CD14-positive monocyte (primary cell): ENCODE measurements around the gene ETFDH. TPM values are rescaled to one million over a fixed set of nuclear protein-coding genes. Genes with fewer than 3 reads are reported as not detected.
"Not testable (repeated sequence)": the region's sequence is repeated elsewhere in the genome, so short reads cannot be mapped to it uniquely, and the experiment has no call there.

Experiments
- DNase-seq, 3 donors: peaks; one replicate each; pipeline ENCODE4 v3.0.0-alpha.2; 2011 to 2022
- H2AFZ ChIP-seq: 2 replicates; pipeline ENCODE4 v1.6.0; 2012; ENCODE audit warnings: mild to moderate bottlenecking, low read depth, low read length, inconsistent platforms; ENCODE audit not compliant: insufficient read depth, poor library complexity, severe bottlenecking
- H3K27ac ChIP-seq, 2 donors: 1 replicate in 1 of 2; 2 replicates in 1 of 2; pipeline ENCODE4 v1.5.1; 2012 to 2013; ENCODE audit warnings: low read length in 2 of 2, control low read depth in 1 of 2, inconsistent platforms in 1 of 2, low read depth in 1 of 2, mild to moderate bottlenecking in 1 of 2
- H3K27me3 ChIP-seq, 2 donors: one replicate each; pipeline versions ENCODE4 v1.6.0 to v1.6.1; 2011 to 2013; ENCODE audit warnings: low read length in 2 of 2; ENCODE audit not compliant: control insufficient read depth in 2 of 2, insufficient read depth in 2 of 2
- H3K36me3 ChIP-seq, 2 donors: replicated peaks in 1 of 2; 1 replicate in 1 of 2; 2 replicates in 1 of 2; pipeline versions ENCODE4 v1.5.1 to v1.6.1; 2012 to 2013; ENCODE audit warnings: low read length in 2 of 2, control low read depth in 1 of 2, inconsistent platforms in 1 of 2, mild to moderate bottlenecking in 1 of 2; ENCODE audit not compliant: insufficient read depth in 2 of 2, control insufficient read depth in 1 of 2
- H3K4me1 ChIP-seq, 2 donors: 1 replicate in 1 of 2; 2 replicates in 1 of 2; pipeline versions ENCODE4 v1.5.1 to v1.6.1; 2012 to 2013; ENCODE audit warnings: low read length in 2 of 2, control low read depth in 1 of 2, inconsistent platforms in 1 of 2, mild to moderate bottlenecking in 1 of 2, moderate library complexity in 1 of 2; ENCODE audit not compliant: insufficient read depth in 2 of 2, control insufficient read depth in 1 of 2
- H3K4me2 ChIP-seq: replicated peaks from 2 replicates; pipeline ENCODE3; 2012; ENCODE audit warnings: low read length, moderate library complexity, mild to moderate bottlenecking; ENCODE audit not compliant: poor library complexity, severe bottlenecking; ENCODE audit errors: extremely low read depth
- H3K4me3 ChIP-seq, 3 experiments: fragments of 200-600 bp in 1 of 3; sonication (generic) in 1 of 3; replicated peaks in 1 of 3; 1 replicate in 2 of 3; 2 replicates in 1 of 3; pipeline ENCODE4 v1.5.1; 2011 to 2013; ENCODE audit warnings: low read length in 3 of 3, mild to moderate bottlenecking in 3 of 3, control low read depth in 2 of 3, low read depth in 2 of 3, inconsistent platforms in 1 of 3, moderate library complexity in 1 of 3
- H3K79me2 ChIP-seq: 2 replicates; pipeline ENCODE4 v1.6.0; 2012; ENCODE audit warnings: mild to moderate bottlenecking, control low read depth, inconsistent platforms, low read length, moderate library complexity; ENCODE audit not compliant: insufficient read depth
- H3K9ac ChIP-seq: 2 replicates; pipeline ENCODE4 v1.6.0; 2017; ENCODE audit warnings: low read length, mild to moderate bottlenecking; ENCODE audit not compliant: insufficient read depth, poor library complexity, severe bottlenecking
- H3K9me3 ChIP-seq, 2 donors: replicated peaks in 1 of 2; 1 replicate in 1 of 2; 2 replicates in 1 of 2; pipeline versions ENCODE4 v1.5.1 to v1.6.1; 2012 to 2013; ENCODE audit warnings: low read length in 2 of 2, control low read depth in 1 of 2; ENCODE audit not compliant: control insufficient read depth in 1 of 2, insufficient read depth in 1 of 2
- H4K20me1 ChIP-seq: 2 replicates; pipeline ENCODE4 v1.6.0; 2012; ENCODE audit warnings: mild to moderate bottlenecking, low read length, control low read depth, moderate library complexity; ENCODE audit not compliant: insufficient read depth
- H3K27ac Mint-ChIP-seq, 7 donors: one replicate each; pipeline ENCODE4 v1.8.0; 2020; ENCODE audit warnings: mild to moderate bottlenecking in 7 of 7, mixed read lengths in 7 of 7, moderate library complexity in 6 of 7, inconsistent platforms in 2 of 7
- H3K27me3 Mint-ChIP-seq, 3 donors: one replicate each; pipeline ENCODE4 v1.8.0; 2021 to 2022; ENCODE audit warnings: low read depth in 3 of 3, mild to moderate bottlenecking in 3 of 3, mixed read lengths in 3 of 3, moderate library complexity in 3 of 3, inconsistent platforms in 1 of 3
- H3K36me3 Mint-ChIP-seq, 2 donors: one replicate each; pipeline ENCODE4 v1.8.0; 2020; ENCODE audit warnings: mixed read lengths in 2 of 2, inconsistent platforms in 1 of 2, mild to moderate bottlenecking in 1 of 2
- H3K4me1 Mint-ChIP-seq: one replicate; pipeline ENCODE4 v1.8.0; 2020; ENCODE audit warnings: mild to moderate bottlenecking, mixed read lengths
- H3K4me3 Mint-ChIP-seq, 2 donors: one replicate each; pipeline ENCODE4 v1.8.0; 2020; ENCODE audit warnings: mild to moderate bottlenecking in 2 of 2, mixed read lengths in 2 of 2, moderate library complexity in 1 of 2
- H3K9me3 Mint-ChIP-seq, 7 donors: one replicate each; pipeline ENCODE4 v1.8.0; 2020 to 2022; ENCODE audit warnings: mixed read lengths in 7 of 7, mild to moderate bottlenecking in 6 of 7, moderate library complexity in 6 of 7, inconsistent platforms in 2 of 7
- WGBS: methylation state at CpG from one replicate; pipeline ENCODE4 v1.1.5; 2013; ENCODE audit warnings: missing lambda C conversion rate; ENCODE audit not compliant: insufficient coverage; 5-methylcytosine and 5-hydroxymethylcytosine counted together
- intact Hi-C, 2 donors: fragments of 100-400 bp; cut with micrococcal nuclease; formaldehyde crosslinking; loops; one replicate each; pipeline versions ENCODE4 v1.15.0 to v1.15.1; 2023
- polyA plus RNA-seq, 3 donors: library from polyadenylated mRNA; depleted of rRNA in 1 of 3; unstranded in 2 of 3; stranded (reverse) in 1 of 3; fragments of 300-500 nt in 2 of 3; fragments of >200 nt in 1 of 3; fragmentation: Illumina TruSeq in 2 of 3; gene quantifications; 1 replicate in 2 of 3; 2 replicates in 1 of 3; pipeline ENCODE4 v1.2.3, GENCODE V29; 2012 to 2021
- TF ChIP-seq, protein P1 (sequence below): fragments of 200-600 bp; IDR thresholded peaks from one replicate; pipeline ENCODE4 v1.8.0; 2022; ENCODE audit warnings: antibody characterized with exemption, mild to moderate bottlenecking

Gene ETFDH
- polyA plus RNA-seq, 3 donors = 11.9 to 17.8 (median 16.8) TPM

DNA sequence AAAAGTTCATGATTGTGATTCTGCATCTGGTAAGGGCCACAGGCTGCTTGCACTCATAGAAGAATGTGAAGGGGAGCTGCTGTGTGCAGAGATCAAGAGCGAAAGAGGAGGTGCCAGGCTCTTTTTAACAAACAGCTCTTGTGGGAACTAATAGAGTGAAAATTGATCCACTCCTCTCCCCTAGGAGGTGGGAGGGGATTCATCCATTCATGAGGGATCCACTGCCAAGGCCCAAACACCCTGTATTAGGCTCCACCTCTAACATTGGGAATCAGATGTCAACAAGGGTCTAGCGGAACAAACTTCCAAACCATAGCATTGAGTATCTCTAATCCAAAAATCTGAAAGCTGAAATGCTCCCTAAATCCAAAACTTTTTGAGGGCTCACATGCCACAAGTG lies 67.5 kb downstream of the ETFDH start:
- no CpG with 5 or more reads among the region's 2 CpGs for WGBS
- H3K9me3 Mint-ChIP-seq = peaks cover 0 to 13% (median 9%) of the 10 kb centered on the region in 7 donors
- no peak overlapping the region for H3K27ac ChIP-seq
- H3K9ac ChIP-seq = no peak overlapping the region
- no peaks in the 10 kb centered on the region for H3K4me1 Mint-ChIP-seq
- H3K36me3 ChIP-seq = no peaks in the 10 kb centered on the region
- no peak overlapping the region for H3K4me2 ChIP-seq
- H3K79me2 ChIP-seq = no peaks in the 10 kb centered on the region
- peaks cover 5 to 8% of the 10 kb centered on the region in 2 donors for H3K9me3 ChIP-seq
- no peak overlapping the region for H3K4me3 ChIP-seq
- no peak overlapping the region for H3K27ac Mint-ChIP-seq
- H2AFZ ChIP-seq = no peak overlapping the region
- intact Hi-C loops = no loop called here
- TF ChIP-seq, protein P1, sequence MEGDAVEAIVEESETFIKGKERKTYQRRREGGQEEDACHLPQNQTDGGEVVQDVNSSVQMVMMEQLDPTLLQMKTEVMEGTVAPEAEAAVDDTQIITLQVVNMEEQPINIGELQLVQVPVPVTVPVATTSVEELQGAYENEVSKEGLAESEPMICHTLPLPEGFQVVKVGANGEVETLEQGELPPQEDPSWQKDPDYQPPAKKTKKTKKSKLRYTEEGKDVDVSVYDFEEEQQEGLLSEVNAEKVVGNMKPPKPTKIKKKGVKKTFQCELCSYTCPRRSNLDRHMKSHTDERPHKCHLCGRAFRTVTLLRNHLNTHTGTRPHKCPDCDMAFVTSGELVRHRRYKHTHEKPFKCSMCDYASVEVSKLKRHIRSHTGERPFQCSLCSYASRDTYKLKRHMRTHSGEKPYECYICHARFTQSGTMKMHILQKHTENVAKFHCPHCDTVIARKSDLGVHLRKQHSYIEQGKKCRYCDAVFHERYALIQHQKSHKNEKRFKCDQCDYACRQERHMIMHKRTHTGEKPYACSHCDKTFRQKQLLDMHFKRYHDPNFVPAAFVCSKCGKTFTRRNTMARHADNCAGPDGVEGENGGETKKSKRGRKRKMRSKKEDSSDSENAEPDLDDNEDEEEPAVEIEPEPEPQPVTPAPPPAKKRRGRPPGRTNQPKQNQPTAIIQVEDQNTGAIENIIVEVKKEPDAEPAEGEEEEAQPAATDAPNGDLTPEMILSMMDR = no peak
- no peaks in the 10 kb centered on the region for H3K4me1 ChIP-seq
- H3K27me3 Mint-ChIP-seq = peaks cover 0 to 3% (median 1%) of the 10 kb centered on the region in 3 donors
- no peak overlapping the region for H3K4me3 Mint-ChIP-seq
- no peaks in the 10 kb centered on the region for H3K27me3 ChIP-seq
- no peak for DNase-seq
- no peaks in the 10 kb centered on the region for H4K20me1 ChIP-seq
- no peaks in the 10 kb centered on the region for H3K36me3 Mint-ChIP-seq

DNA sequence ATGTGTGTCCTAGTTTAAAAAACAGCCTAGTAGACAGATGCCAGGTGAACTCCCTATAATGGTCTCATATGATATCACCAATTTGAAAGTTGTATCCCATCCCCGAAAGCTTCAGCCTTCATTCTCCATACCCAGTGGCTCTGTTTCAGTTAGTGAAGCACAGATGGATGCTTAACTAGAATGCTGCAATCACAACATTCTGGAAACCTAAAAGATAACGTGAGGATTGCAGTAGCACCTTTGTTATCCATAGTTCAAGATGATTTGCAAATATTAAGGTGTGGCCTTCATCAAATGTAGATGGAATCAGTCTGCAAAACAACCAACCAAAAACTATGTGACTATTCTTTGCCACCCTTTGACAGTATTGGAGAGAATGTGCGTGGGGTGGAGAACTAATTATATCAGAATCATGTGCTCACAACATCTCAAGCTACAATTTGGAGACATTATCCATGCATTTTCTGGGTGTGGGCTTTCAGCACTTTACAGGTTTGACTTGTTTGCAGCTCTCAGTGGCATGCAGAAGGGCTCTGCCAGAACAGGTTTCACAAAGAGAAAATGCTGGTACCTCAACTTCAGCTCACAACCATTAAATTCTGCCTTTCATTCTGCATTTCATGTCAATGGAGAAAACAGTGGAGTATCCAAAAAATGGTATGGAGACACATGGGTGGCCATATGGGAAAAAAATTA lies 69.4 kb downstream of the ETFDH start:
- Histone ChIP-seq H3K79me2 (no peaks in the 10 kb centered on the region), H3K27me3 (no peaks in the 10 kb centered on the region), H4K20me1 (no peaks in the 10 kb centered on the region), H2AFZ (no peak overlapping the region), H3K4me2 (no peak overlapping the region), H3K9me3 (peaks cover 1 to 6% of the 10 kb centered on the region in 2 donors), H3K4me1 (no peaks in the 10 kb centered on the region), H3K27ac (no peak overlapping the region), H3K4me3 (no peak overlapping the region), H3K36me3 (no peaks in the 10 kb centered on the region), H3K9ac (no peak overlapping the region)
- Mint-ChIP-seq H3K4me1 (no peaks in the 10 kb centered on the region), H3K27ac (no peak overlapping the region), H3K36me3 (no peaks in the 10 kb centered on the region), H3K9me3 (peaks cover 0 to 13% (median 8%) of the 10 kb centered on the region in 7 donors), H3K4me3 (no peak overlapping the region), H3K27me3 (peaks cover 0 to 1% (median 0%) of the 10 kb centered on the region in 3 donors)
- DNase-seq = no peak
- intact Hi-C loops = no loop called here
- WGBS = no CpG with 5 or more reads among the region's 3 CpGs
- TF ChIP-seq, protein P1 = no peak

DNA sequence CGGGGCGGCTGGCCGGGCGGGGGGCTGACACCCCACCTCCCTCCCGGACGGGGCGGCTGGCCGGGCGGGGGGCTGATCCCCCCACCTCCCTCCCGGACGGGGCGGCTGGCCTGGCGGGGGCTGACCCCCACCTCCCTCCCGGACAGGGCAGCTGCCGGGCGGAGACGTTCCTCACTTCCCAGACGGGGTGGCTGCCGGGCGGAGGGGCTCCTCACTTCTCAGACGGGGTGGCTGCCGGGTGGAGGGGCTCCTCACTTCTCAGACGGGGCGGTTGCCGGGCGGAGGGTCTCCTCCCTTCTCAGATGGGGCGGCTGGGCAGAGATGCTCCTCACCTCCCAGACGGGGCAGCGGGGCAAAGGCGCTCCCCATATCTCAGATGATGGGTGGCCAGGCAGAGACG lies 74.4 kb downstream of the ETFDH start:
- H3K4me3 Mint-ChIP-seq, H3K4me3 ChIP-seq, H3K27me3 ChIP-seq, H3K36me3 ChIP-seq, DNase-seq, H2AFZ ChIP-seq, H3K27ac ChIP-seq, H3K9ac ChIP-seq, H3K79me2 ChIP-seq, intact Hi-C loops, H3K4me2 ChIP-seq, H3K36me3 Mint-ChIP-seq, H4K20me1 ChIP-seq, H3K4me1 ChIP-seq, H3K4me1 Mint-ChIP-seq, H3K9me3 ChIP-seq, H3K27ac Mint-ChIP-seq, H3K27me3 Mint-ChIP-seq: not testable (repeated sequence)
- H3K9me3 Mint-ChIP-seq = peaks cover 0 to 16% (median 9%) of the 10 kb centered on the region in 7 donors
- whole genome bisulfite sequencing = 100% methylated on average over 7 of the region's 31 CpGs
